GM19099 (cell line): ENCODE data around the gene ARHGAP1.

Experiments
- POLR2A ChIP-seq: IDR thresholded peaks from 3 replicates; pipeline ENCODE4 v1.6.1; 2011; ENCODE audit warnings: low read depth; ENCODE audit not compliant: insufficient read length; ENCODE audit errors: extremely low read depth

The ARHGAP1 gene

GRCh38 chr11:46684367-46684766 is 16.1 kb downstream of the ARHGAP1 start:
- TF ChIP-seq POLR2A: no peak

- no peak for TF ChIP-seq POLR2A
Observed at GRCh38 chr11:46682773-46683752, 17.4 kb downstream of the ARHGAP1 start.

GRCh38 chr11:46681814-46682213 is 18.6 kb downstream of the ARHGAP1 start:
- no peak for TF ChIP-seq POLR2A

- TF ChIP-seq POLR2A: no peak
Observed at GRCh38 chr11:46680815-46681214, 19.6 kb downstream of the ARHGAP1 start.

GRCh38 chr11:46680164-46680760 is 20.2 kb downstream of the ARHGAP1 start:
- no peak for TF ChIP-seq POLR2A

- no peak for TF ChIP-seq POLR2A
Observed at GRCh38 chr11:46679241-46680163, 20.9 kb downstream of the ARHGAP1 start.

- no peak for TF ChIP-seq POLR2A
Observed at GRCh38 chr11:46678741-46679130, 21.7 kb downstream of the ARHGAP1 start.

GRCh38 chr11:46677991-46678740 is 22.3 kb downstream of the ARHGAP1 start:
- TF ChIP-seq POLR2A: no peak

- TF ChIP-seq POLR2A: no peak
Observed at GRCh38 chr11:46677169-46677568, 23.2 kb downstream of the ARHGAP1 start.

GRCh38 chr11:46676436-46677158 is 23.8 kb downstream of the ARHGAP1 start:
- no peak for TF ChIP-seq POLR2A

GRCh38 chr11:46675949-46676348 is 24.5 kb downstream of the ARHGAP1 start:
- no peak for TF ChIP-seq POLR2A

GRCh38 chr11:46675288-46675851 is 25.0 kb downstream of the ARHGAP1 start:
- TF ChIP-seq POLR2A: no peak
